ENCODE results near the gene COL12A1.
A peak's percentile ranks its signal among the peaks of the same experiment; 100 is the strongest.

COL12A1 gene

GRCh38 chr6:75220357-75220756 lies 14.5 kb upstream of the COL12A1 start:
- no peak overlapping the region for H3K4me3 ChIP-seq (ENCODE audit: low read depth, low read length)
- no peak for DNase-seq (ENCODE audit: low read depth)
- TF ChIP-seq, protein P1, sequence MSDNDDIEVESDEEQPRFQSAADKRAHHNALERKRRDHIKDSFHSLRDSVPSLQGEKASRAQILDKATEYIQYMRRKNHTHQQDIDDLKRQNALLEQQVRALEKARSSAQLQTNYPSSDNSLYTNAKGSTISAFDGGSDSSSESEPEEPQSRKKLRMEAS (IDR thresholded peaks at IDR 0.05; ENCODE audit: low read depth, low read length): no peak
- TF ChIP-seq MYC (IDR thresholded peaks at IDR 0.05; ENCODE audit: low read depth, low read length): no peak
- TF ChIP-seq, protein P2, sequence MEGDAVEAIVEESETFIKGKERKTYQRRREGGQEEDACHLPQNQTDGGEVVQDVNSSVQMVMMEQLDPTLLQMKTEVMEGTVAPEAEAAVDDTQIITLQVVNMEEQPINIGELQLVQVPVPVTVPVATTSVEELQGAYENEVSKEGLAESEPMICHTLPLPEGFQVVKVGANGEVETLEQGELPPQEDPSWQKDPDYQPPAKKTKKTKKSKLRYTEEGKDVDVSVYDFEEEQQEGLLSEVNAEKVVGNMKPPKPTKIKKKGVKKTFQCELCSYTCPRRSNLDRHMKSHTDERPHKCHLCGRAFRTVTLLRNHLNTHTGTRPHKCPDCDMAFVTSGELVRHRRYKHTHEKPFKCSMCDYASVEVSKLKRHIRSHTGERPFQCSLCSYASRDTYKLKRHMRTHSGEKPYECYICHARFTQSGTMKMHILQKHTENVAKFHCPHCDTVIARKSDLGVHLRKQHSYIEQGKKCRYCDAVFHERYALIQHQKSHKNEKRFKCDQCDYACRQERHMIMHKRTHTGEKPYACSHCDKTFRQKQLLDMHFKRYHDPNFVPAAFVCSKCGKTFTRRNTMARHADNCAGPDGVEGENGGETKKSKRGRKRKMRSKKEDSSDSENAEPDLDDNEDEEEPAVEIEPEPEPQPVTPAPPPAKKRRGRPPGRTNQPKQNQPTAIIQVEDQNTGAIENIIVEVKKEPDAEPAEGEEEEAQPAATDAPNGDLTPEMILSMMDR (IDR thresholded peaks at IDR 0.05; ENCODE audit: low read depth, low read length): no peak
- TF ChIP-seq POLR2A (IDR thresholded peaks at IDR 0.05; ENCODE audit: extremely low read depth, insufficient read length): no peak

DNA sequence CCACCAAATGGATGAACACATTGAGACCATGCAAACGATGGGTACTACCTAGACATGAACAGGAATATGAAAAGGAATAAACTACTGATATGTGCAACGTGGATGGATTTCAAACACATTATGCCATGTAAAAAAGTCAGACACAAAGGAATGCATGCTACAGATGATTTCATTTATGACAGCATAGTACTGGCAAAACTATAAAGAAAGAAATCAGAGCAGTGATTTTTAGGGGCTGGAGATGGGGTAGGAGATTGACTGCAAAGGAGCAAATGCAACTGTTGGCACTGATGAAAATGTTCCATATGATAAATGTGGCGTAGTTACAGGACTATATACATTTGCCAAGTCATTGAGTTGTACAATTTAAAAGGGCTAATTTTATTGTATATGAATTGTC lies 13.4 kb upstream of the COL12A1 start:
- TF ChIP-seq, protein P2 (IDR thresholded peaks at IDR 0.05; ENCODE audit: low read depth, low read length): no peak
- TF ChIP-seq, protein P1 (IDR thresholded peaks at IDR 0.05; ENCODE audit: low read depth, low read length): no peak
- no peak for TF ChIP-seq POLR2A (IDR thresholded peaks at IDR 0.05; ENCODE audit: extremely low read depth, insufficient read length)
- no peak for TF ChIP-seq MYC (IDR thresholded peaks at IDR 0.05; ENCODE audit: low read depth, low read length)
- H3K4me3 ChIP-seq (ENCODE audit: low read depth, low read length): no peak overlapping the region
- no peak for DNase-seq (ENCODE audit: low read depth)

GRCh38 chr6:75217193-75217592 lies 11.3 kb upstream of the COL12A1 start:
- DNase-seq (ENCODE audit: low read depth): no peak
- no peak overlapping the region for H3K4me3 ChIP-seq (ENCODE audit: low read depth, low read length)
- no peak for TF ChIP-seq POLR2A (IDR thresholded peaks at IDR 0.05; ENCODE audit: extremely low read depth, insufficient read length)
- TF ChIP-seq, protein P1 (IDR thresholded peaks at IDR 0.05; ENCODE audit: low read depth, low read length): no peak
- TF ChIP-seq, protein P2 (IDR thresholded peaks at IDR 0.05; ENCODE audit: low read depth, low read length): no peak
- no peak for TF ChIP-seq MYC (IDR thresholded peaks at IDR 0.05; ENCODE audit: low read depth, low read length)

- H3K4me3 ChIP-seq (ENCODE audit: low read depth, low read length): no peak overlapping the region
- DNase-seq (ENCODE audit: low read depth): no peak
- TF ChIP-seq MYC (IDR thresholded peaks at IDR 0.05; ENCODE audit: low read depth, low read length) (no peak), POLR2A (IDR thresholded peaks at IDR 0.05; ENCODE audit: extremely low read depth, insufficient read length) (no peak)
- TF ChIP-seq, protein P1 (IDR thresholded peaks at IDR 0.05; ENCODE audit: low read depth, low read length): no peak
- TF ChIP-seq, protein P2 (IDR thresholded peaks at IDR 0.05; ENCODE audit: low read depth, low read length): no peak
Observed at GRCh38 chr6:75215291-75215690, 9.4 kb upstream of the COL12A1 start.

DNA sequence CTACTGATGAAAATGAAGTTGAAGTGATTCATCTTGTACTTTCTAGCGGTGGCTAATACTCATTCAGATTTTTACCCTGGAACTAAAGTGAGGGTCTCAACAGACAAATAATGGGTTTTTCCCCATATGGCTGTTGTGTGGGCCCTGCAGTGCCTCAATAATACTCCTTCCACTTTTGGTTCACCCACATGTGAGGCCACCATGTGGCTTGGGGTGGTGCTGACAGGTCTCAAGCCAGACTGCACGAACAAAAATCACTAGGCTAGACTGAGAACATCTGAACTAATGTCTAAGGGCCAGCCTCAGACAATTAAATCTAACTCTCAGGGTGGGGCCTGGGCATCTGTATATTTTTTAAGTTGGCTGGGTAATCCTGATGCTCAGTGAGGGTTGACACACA lies 7.9 kb upstream of the COL12A1 start:
- no peak overlapping the region for H3K4me3 ChIP-seq (ENCODE audit: low read depth, low read length)
- DNase-seq (ENCODE audit: low read depth): no peak
- TF ChIP-seq, protein P2 (IDR thresholded peaks at IDR 0.05; ENCODE audit: low read depth, low read length): peak; percentile 17
- TF ChIP-seq POLR2A (IDR thresholded peaks at IDR 0.05; ENCODE audit: extremely low read depth, insufficient read length): no peak
- TF ChIP-seq, protein P1 (IDR thresholded peaks at IDR 0.05; ENCODE audit: low read depth, low read length): peak; percentile 27; the same call in 1 of the 2 replicates
- no peak for TF ChIP-seq MYC (IDR thresholded peaks at IDR 0.05; ENCODE audit: low read depth, low read length)
